K562 (cell line): Measurements from ENCODE around the gene TMBIM4. TPM values are rescaled to one million over a fixed set of nuclear protein-coding genes. Genes with fewer than 3 reads are reported as not detected.

ENCODE experiments used
- FOSL1 ChIP-seq: fragments of 200-800 bp; sonication (Bioruptor generic); conservative IDR thresholded peaks from 2 replicates; pipeline ENCODE4 v1.6.1; 2016; ENCODE audit warnings: missing genetic modification characterization, missing compliant biosample characterization
- HDAC1 ChIP-seq, 2 experiments: fragments of 450-650 bp; IDR thresholded peaks; 2 replicates each; pipeline ENCODE4 v1.6.1; 2016 to 2017; ENCODE audit warnings: inconsistent platforms in 1 of 2, mild to moderate bottlenecking in 1 of 2, moderate library complexity in 1 of 2
- NFE2 ChIP-seq: IDR thresholded peaks from 2 replicates; pipeline ENCODE4 v1.6.1; 2014; ENCODE audit warnings: antibody characterized with exemption, low read depth
- PHF21A ChIP-seq: fragments of 450-650 bp; IDR thresholded peaks from 2 replicates; pipeline ENCODE4 v1.6.1; 2017; ENCODE audit warnings: low read depth, borderline replicate concordance
- RB1 ChIP-seq: fragments of 450-650 bp; IDR thresholded peaks from 2 replicates; pipeline ENCODE4 v1.6.1; 2017; ENCODE audit warnings: low read depth, mild to moderate bottlenecking
- SLC30A9 ChIP-seq: fragments of 250-450 bp; sonication (Bioruptor Pico); IDR thresholded peaks from 2 replicates; pipeline ENCODE4 v1.8.0; 2022; ENCODE audit warnings: mild to moderate bottlenecking, moderate library complexity
- YY1 ChIP-seq, 3 experiments: IDR thresholded peaks; 2 replicates each; pipeline ENCODE4 v1.6.1; 2011; ENCODE audit warnings: low read length in 2 of 3, mild to moderate bottlenecking in 2 of 3, moderate library complexity in 2 of 3, borderline replicate concordance in 1 of 3, control low read depth in 1 of 3, low read depth in 1 of 3; ENCODE audit not compliant: insufficient read depth in 3 of 3, insufficient replicate concordance in 2 of 3, control insufficient read depth in 1 of 3, insufficient read length in 1 of 3; ENCODE audit errors: extremely low read depth in 1 of 3
- ZNF133 ChIP-seq: fragments of 250-450 bp; sonication (Bioruptor Pico); IDR thresholded peaks from 2 replicates; pipeline ENCODE4 v1.4.0; 2020; ENCODE audit warnings: mild to moderate bottlenecking
- ZNF316 ChIP-seq: fragments of 450-650 bp; IDR thresholded peaks from 2 replicates; pipeline ENCODE4 v1.6.1; 2016
- polyA plus RNA-seq, 8 experiments: library from polyadenylated mRNA; depleted of rRNA in 4 of 8; stranded (reverse) in 5 of 8; unstranded in 3 of 8; fragments of >200 nt; fragmentation: Nextera tagmentation in 2 of 8; fragmentation: Illumina TruSeq in 1 of 8; extraction: Ambion mirVana in 2 of 8; extraction: Trizol in 1 of 8; gene quantifications; 2 replicates each; pipeline versions ENCODE4 v1.2.1 to v1.2.3, GENCODE V29; 2011 to 2014; ENCODE audit warnings: inconsistent platforms in 1 of 8, missing spikeins in 1 of 8
- total RNA-seq, 7 experiments: library from RNA; depleted of rRNA in 6 of 7; stranded (reverse); fragments of >200 nt in 6 of 7; fragmentation: Illumina TruSeq in 2 of 7; extraction: Trizol in 2 of 7; gene quantifications; 2 replicates each; pipeline versions ENCODE4 v1.2.1 to v1.2.3, GENCODE V29; 2011 to 2021; ENCODE audit warnings: low replicate concordance in 1 of 7
- TF ChIP-seq, protein P1 (sequence below), 2 experiments: fragments of 450-650 bp; IDR thresholded peaks; 2 replicates each; pipeline ENCODE4 v1.6.1; 2018; ENCODE audit warnings: mild to moderate bottlenecking in 2 of 2, low read depth in 1 of 2; ENCODE audit not compliant: partially characterized antibody in 2 of 2
- TF ChIP-seq, protein P2 (sequence below), 3 experiments: fragments of 200-800 bp in 1 of 3; sonication (Bioruptor generic) in 1 of 3; sonication (generic) in 1 of 3; formaldehyde crosslinking in 1 of 3; IDR thresholded peaks; 2 replicates each; pipeline versions ENCODE4 v1.6.1 to v1.8.0; 2016 to 2022; ENCODE audit warnings: mild to moderate bottlenecking in 2 of 3, missing compliant biosample characterization in 2 of 3, missing genetic modification characterization in 2 of 3, missing genetic modification reagents in 1 of 3
- TF ChIP-seq, protein P3 (sequence below): sonication (generic); formaldehyde crosslinking; IDR thresholded peaks from 2 replicates; pipeline ENCODE4 v1.9.0; 2022; ENCODE audit warnings: mild to moderate bottlenecking, missing genetic modification reagents
- TF ChIP-seq, protein P4 (sequence below): fragments of 250-450 bp; sonication (Bioruptor Pico); IDR thresholded peaks from 2 replicates; pipeline ENCODE4 v1.4.0; 2020; ENCODE audit warnings: mild to moderate bottlenecking, moderate library complexity
- TF ChIP-seq, protein P5 (sequence below): fragments of 450-650 bp; IDR thresholded peaks from 2 replicates; pipeline ENCODE4 v1.6.1; 2016; ENCODE audit warnings: mild to moderate bottlenecking

Gene TMBIM4
- total and polyA plus RNA-seq, 9 of the 15 experiments (the other 6 are each of a cell fraction or from before 2014, with no cell fraction given), result 18.6 to 272 (median 50.0) TPM

DNA sequence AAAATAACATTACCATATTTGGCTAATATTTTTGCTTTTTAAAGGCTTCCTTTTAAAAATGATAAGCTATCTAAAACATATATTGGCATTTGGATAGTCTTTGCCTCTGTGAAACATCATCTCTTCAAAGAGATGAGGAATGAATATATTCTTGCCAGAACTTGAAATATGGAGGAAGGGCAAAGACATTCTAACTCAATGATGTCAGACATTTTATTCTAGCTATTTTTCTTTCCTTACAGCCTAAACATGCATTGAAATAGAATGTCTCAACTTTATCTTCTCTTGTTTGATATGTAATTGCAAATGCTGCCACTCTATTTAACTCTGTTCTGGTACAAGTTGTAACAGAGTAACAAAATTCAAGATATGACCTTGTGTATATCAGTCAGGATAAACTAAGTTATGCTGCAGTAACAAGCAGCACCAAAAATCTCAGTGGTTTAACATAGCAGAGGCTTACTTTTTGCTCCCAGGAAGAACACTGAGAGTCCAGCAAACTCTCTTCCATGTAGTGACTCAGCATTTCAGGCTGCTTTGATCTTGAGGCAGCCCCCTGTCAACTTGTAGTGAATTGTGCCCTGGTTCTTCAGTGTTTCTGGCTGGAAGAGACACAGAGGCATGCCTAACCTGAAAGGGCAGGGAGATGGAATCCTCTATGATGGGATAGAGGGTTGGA is 30.2 kb upstream of the TMBIM4 start (continued):
- TF ChIP-seq, protein P1, sequence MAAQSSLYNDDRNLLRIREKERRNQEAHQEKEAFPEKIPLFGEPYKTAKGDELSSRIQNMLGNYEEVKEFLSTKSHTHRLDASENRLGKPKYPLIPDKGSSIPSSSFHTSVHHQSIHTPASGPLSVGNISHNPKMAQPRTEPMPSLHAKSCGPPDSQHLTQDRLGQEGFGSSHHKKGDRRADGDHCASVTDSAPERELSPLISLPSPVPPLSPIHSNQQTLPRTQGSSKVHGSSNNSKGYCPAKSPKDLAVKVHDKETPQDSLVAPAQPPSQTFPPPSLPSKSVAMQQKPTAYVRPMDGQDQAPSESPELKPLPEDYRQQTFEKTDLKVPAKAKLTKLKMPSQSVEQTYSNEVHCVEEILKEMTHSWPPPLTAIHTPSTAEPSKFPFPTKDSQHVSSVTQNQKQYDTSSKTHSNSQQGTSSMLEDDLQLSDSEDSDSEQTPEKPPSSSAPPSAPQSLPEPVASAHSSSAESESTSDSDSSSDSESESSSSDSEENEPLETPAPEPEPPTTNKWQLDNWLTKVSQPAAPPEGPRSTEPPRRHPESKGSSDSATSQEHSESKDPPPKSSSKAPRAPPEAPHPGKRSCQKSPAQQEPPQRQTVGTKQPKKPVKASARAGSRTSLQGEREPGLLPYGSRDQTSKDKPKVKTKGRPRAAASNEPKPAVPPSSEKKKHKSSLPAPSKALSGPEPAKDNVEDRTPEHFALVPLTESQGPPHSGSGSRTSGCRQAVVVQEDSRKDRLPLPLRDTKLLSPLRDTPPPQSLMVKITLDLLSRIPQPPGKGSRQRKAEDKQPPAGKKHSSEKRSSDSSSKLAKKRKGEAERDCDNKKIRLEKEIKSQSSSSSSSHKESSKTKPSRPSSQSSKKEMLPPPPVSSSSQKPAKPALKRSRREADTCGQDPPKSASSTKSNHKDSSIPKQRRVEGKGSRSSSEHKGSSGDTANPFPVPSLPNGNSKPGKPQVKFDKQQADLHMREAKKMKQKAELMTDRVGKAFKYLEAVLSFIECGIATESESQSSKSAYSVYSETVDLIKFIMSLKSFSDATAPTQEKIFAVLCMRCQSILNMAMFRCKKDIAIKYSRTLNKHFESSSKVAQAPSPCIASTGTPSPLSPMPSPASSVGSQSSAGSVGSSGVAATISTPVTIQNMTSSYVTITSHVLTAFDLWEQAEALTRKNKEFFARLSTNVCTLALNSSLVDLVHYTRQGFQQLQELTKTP (IDR thresholded peaks at IDR 0.05; ENCODE audit: low read depth in 1 of 2, partially characterized antibody in 2 of 2), result no peak
- TF ChIP-seq, protein P2, sequence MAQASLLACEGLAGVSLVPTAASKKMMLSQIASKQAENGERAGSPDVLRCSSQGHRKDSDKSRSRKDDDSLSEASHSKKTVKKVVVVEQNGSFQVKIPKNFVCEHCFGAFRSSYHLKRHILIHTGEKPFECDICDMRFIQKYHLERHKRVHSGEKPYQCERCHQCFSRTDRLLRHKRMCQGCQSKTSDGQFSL (CRISPR knock-in tag; IDR thresholded peaks at IDR 0.05), result no peak
- TF ChIP-seq, protein P2 (tag; IDR thresholded peaks at IDR 0.05), result no peak
- TF ChIP-seq, protein P3, sequence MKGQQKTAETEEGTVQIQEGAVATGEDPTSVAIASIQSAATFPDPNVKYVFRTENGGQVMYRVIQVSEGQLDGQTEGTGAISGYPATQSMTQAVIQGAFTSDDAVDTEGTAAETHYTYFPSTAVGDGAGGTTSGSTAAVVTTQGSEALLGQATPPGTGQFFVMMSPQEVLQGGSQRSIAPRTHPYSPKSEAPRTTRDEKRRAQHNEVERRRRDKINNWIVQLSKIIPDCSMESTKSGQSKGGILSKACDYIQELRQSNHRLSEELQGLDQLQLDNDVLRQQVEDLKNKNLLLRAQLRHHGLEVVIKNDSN (CRISPR knock-in tag), result no peak
- TF ChIP-seq FOSL1 (no peak), PHF21A (no peak), ZNF316 (peak; percentile 40), RB1 (no peak), SLC30A9 (CRISPR knock-in tag) (no peak), HDAC1 (IDR thresholded peaks at IDR 0.05) (no peak), YY1 (IDR thresholded peaks at IDR 0.05; ENCODE audit: borderline replicate concordance in 1 of 3, control insufficient read depth in 1 of 3, extremely low read depth in 1 of 3, insufficient read depth in 3 of 3, insufficient read length in 1 of 3, insufficient replicate concordance in 2 of 3, low read depth in 1 of 3, low read length in 2 of 3) (no peak), NFE2 (peak; percentile 77), ZNF133 (CRISPR knock-in tag) (no peak)
- TF ChIP-seq, protein P4, sequence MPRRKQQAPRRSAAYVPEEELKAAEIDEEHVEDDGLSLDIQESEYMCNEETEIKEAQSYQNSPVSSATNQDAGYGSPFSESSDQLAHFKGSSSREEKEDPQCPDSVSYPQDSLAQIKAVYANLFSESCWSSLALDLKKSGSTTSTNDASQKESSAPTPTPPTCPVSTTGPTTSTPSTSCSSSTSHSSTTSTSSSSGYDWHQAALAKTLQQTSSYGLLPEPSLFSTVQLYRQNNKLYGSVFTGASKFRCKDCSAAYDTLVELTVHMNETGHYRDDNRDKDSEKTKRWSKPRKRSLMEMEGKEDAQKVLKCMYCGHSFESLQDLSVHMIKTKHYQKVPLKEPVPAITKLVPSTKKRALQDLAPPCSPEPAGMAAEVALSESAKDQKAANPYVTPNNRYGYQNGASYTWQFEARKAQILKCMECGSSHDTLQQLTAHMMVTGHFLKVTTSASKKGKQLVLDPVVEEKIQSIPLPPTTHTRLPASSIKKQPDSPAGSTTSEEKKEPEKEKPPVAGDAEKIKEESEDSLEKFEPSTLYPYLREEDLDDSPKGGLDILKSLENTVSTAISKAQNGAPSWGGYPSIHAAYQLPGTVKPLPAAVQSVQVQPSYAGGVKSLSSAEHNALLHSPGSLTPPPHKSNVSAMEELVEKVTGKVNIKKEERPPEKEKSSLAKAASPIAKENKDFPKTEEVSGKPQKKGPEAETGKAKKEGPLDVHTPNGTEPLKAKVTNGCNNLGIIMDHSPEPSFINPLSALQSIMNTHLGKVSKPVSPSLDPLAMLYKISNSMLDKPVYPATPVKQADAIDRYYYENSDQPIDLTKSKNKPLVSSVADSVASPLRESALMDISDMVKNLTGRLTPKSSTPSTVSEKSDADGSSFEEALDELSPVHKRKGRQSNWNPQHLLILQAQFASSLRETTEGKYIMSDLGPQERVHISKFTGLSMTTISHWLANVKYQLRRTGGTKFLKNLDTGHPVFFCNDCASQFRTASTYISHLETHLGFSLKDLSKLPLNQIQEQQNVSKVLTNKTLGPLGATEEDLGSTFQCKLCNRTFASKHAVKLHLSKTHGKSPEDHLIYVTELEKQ (CRISPR knock-in tag), result no peak
- TF ChIP-seq, protein P5, sequence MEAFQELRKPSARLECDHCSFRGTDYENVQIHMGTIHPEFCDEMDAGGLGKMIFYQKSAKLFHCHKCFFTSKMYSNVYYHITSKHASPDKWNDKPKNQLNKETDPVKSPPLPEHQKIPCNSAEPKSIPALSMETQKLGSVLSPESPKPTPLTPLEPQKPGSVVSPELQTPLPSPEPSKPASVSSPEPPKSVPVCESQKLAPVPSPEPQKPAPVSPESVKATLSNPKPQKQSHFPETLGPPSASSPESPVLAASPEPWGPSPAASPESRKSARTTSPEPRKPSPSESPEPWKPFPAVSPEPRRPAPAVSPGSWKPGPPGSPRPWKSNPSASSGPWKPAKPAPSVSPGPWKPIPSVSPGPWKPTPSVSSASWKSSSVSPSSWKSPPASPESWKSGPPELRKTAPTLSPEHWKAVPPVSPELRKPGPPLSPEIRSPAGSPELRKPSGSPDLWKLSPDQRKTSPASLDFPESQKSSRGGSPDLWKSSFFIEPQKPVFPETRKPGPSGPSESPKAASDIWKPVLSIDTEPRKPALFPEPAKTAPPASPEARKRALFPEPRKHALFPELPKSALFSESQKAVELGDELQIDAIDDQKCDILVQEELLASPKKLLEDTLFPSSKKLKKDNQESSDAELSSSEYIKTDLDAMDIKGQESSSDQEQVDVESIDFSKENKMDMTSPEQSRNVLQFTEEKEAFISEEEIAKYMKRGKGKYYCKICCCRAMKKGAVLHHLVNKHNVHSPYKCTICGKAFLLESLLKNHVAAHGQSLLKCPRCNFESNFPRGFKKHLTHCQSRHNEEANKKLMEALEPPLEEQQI, result no peak
